ENCODE measurements around the gene KLHL25.
"Not testable (repeated sequence)": the region's sequence is repeated elsewhere in the genome, so short reads cannot be mapped to it uniquely, and the experiment has no call there.

Gene KLHL25

GRCh38 chr15:85804481-85805170 lies 9.9 kb upstream of the KLHL25 start:
- DNase-seq (ENCODE audit: extremely low read depth in 1 of 2, low read depth in 1 of 2) = no peak

- not testable (repeated sequence) for DNase-seq (ENCODE audit: extremely low read depth in 1 of 2, low read depth in 1 of 2)
Observed at GRCh38 chr15:85802617-85803016, 7.9 kb upstream of the KLHL25 start.

GRCh38 chr15:85800478-85801123 lies 5.9 kb upstream of the KLHL25 start:
- no peak for DNase-seq (ENCODE audit: extremely low read depth in 1 of 2, low read depth in 1 of 2)

GRCh38 chr15:85796371-85796770 lies 1.6 kb upstream of the KLHL25 start:
- DNase-seq (ENCODE audit: extremely low read depth in 1 of 2, low read depth in 1 of 2) = not testable (repeated sequence)

- DNase-seq (ENCODE audit: extremely low read depth in 1 of 2, low read depth in 1 of 2) = no peak
Observed at GRCh38 chr15:85795337-85796305, 896 bp upstream of the KLHL25 start.

- no peak for DNase-seq (ENCODE audit: extremely low read depth in 1 of 2, low read depth in 1 of 2)
Observed at GRCh38 chr15:85793641-85794597, 806 bp downstream of the KLHL25 start.

GRCh38 chr15:85792912-85793590 lies 1.7 kb downstream of the KLHL25 start:
- no peak for DNase-seq (ENCODE audit: extremely low read depth in 1 of 2, low read depth in 1 of 2)

- DNase-seq (ENCODE audit: extremely low read depth in 1 of 2, low read depth in 1 of 2) = no peak
Observed at GRCh38 chr15:85792102-85792731, 2.5 kb downstream of the KLHL25 start.

GRCh38 chr15:85789496-85789875 lies 5.2 kb downstream of the KLHL25 start:
- no peak for DNase-seq (ENCODE audit: extremely low read depth in 1 of 2, low read depth in 1 of 2)

GRCh38 chr15:85788771-85789495 lies 5.8 kb downstream of the KLHL25 start:
- DNase-seq (ENCODE audit: extremely low read depth in 1 of 2, low read depth in 1 of 2) = no peak

GRCh38 chr15:85786781-85787114 lies 8.0 kb downstream of the KLHL25 start:
- DNase-seq (ENCODE audit: extremely low read depth in 1 of 2, low read depth in 1 of 2) = no peak

GRCh38 chr15:85785887-85786780 lies 8.6 kb downstream of the KLHL25 start:
- no peak for DNase-seq (ENCODE audit: extremely low read depth in 1 of 2, low read depth in 1 of 2)

- DNase-seq (ENCODE audit: extremely low read depth in 1 of 2, low read depth in 1 of 2) = no peak
Observed at GRCh38 chr15:85782064-85782463, 12.7 kb downstream of the KLHL25 start.

- no peak for DNase-seq (ENCODE audit: extremely low read depth in 1 of 2, low read depth in 1 of 2)
Observed at GRCh38 chr15:85781099-85781498, 13.6 kb downstream of the KLHL25 start.

- DNase-seq (ENCODE audit: extremely low read depth in 1 of 2, low read depth in 1 of 2) = no peak
Observed at GRCh38 chr15:85780225-85780985, 14.3 kb downstream of the KLHL25 start.

- DNase-seq (ENCODE audit: extremely low read depth in 1 of 2, low read depth in 1 of 2) = no peak
Observed at GRCh38 chr15:85779249-85779648, 15.5 kb downstream of the KLHL25 start.

Data from stimulated activated CD8-positive, alpha-beta memory T cell treated with anti-CD3 and anti-CD28 coated beads, Interleukin-7, amount 100 ng/mL, for 48 hours (primary cell).